DMS 273 treated with DMSO at 0.1 percent for 48 hours (cell line): Measurements from ENCODE around the gene TMEM106C.

Experiments
- DNase-seq: peaks from one replicate; lab custom pipeline; 2025; lab: John Stamatoyannopoulos, UW

TMEM106C gene

DNA sequence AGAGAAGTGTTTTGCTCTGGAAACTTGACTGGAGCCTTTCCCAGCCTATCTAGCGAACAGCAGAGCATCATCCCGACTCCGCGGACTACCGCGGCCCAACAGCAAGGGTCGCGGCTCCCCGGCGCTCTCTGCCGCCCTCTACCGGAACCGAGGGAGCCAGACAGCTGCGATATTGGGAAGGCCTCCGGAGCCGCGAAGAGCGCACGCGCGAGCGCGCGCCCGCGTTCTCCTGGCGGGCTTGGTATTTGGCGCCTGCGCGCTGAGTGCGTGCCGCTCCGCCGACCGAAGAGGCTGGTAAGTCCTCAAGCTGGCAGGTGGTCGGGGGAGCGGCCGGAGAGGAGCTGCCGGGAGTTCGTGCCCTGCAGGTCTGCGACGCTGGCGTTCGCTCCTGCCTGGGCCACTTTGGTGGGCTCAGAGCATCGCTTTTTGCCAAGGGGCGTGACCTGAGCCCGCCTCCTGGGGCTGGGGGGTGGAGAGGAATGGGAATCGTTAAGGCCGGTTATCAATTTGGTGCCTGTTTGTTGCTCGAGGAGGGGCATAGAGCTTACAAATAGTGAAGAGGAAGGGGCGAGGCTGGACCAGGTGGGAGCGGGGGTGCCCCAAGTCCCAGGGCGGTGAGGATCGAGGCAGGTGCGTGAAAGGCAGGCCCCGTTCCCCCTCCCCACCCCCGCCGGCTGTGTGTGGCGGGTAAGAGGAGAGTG is at the start of gene TMEM106C:
TMEM106C (plus strand) TSS at position 257 of the 701 bp plus-strand sequence. CDS start 641 bp downstream, outside the sequence.
- DNase-seq, result peak; percentile 65

DNA sequence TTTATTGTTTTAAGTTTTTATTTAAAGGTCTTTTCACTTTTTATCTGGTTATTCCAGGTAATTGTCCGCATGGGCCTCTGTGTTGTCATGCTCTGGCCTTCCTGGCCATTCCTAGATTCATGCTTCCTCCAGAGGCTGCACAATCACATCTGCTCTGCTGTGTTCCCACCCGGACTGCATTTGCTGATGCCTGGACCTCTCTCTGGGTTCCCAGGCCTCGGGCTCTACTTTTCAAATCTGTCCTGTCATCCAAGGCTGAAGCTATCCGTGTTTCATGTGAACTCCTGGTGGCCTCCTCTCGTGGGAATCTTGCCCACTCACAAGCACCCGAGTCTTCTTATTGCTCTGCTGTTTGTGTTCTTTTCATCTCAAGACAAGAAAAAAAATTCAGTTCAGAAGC is 42.5 kb upstream of the TMEM106C start:
- DNase-seq, result no peak

DNA sequence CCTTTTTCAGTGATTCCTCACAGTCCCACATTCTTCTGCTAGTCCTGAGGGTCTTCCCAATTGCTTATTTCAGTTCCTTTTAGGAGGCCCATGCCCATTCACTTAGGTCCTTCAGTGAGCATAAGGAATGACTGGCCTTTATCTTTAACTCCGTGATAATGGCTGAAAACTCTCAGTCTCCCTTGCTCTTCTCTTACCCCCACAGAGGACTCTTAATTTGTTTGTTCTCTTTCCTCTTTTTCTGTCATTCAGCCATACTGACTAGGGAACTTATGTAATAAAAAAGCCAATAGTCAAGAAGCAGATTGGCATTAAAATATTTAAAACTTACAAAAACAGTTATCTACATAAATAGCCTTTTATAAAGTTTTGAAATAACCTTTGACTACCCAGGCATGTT is 41.5 kb upstream of the TMEM106C start:
- no peak for DNase-seq

DNA sequence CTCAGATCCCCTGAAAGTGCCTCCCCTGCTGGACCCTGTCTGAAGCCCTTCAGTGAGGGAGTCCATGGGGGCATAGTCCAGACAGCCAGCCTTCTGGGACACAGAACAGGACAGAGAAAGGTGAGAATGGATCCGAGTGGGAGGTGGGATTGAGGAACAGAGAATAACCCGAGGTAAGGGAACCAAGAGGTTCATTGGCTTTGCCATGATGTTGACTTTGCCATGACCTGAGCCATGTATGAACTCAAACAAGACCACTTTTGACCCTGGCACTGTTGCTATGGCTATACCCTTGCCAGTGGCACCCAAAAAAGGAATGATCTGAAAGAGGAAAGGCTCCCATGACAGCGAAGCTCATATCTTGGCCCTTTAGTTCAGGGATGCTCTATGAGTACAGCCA is 36.0 kb upstream of the TMEM106C start:
- no peak for DNase-seq

DNA sequence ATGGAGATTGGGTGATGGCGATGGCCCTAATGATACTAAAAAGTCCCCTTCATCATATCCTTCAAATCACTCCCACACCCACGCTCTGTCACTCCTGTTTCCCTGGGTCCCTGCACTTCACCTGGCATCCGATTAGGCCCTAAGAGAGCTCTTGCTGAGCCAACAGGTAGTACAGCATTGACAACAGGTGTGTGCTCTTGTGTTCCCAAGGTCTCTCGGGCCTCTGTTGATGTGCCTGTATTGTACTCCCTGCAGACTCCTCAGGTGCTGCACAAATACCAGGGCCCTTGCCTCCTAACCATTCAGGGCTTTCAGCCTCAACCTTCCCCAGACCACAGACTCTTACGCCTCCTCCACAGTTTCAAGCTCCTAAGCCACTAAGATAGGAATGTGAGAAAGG is 32.8 kb upstream of the TMEM106C start:
- DNase-seq, result no peak

GRCh38 chr12:47931187-47931586 is 32.2 kb upstream of the TMEM106C start:
- DNase-seq, result no peak

DNA sequence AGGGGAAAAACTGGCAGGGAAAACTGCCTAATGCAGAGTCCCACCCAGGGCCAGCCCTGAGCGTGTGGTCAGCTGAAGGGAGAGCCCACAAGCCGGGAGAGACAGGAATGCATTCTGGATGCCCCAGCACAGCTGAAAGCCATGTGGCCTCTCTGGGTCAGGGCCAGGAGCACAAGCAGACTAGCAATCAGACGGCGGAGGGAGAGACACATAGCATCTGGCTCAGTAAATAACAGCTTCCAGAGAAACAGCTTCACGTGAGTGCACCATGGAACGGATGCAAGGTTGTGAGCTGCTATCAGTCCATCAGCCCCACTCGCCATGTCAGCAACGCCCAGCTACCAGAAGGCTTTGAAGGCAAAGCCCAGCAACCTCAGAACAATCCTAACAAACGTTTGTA is 28.2 kb upstream of the TMEM106C start:
- peak; percentile 44 for DNase-seq

DNA sequence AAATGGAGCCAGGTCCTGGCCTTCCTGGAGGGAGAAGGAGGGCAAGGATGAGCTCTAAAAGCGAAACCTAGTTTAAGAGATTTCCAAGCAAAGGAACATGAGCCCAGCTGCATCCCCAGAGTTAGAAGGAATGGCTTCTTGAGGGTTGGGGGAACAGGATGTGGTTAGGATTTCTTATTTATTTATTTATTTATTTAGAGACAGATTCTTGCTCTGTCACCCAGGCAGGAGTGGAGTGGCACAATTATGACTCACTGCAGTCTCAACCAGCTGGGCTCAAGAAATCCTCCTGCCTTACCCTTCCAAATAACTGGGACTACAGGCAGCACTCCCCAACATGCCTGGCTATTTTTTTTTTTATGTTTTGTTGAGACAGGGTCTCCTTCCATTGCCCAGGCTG is 25.3 kb upstream of the TMEM106C start:
- DNase-seq, result no peak

DNA sequence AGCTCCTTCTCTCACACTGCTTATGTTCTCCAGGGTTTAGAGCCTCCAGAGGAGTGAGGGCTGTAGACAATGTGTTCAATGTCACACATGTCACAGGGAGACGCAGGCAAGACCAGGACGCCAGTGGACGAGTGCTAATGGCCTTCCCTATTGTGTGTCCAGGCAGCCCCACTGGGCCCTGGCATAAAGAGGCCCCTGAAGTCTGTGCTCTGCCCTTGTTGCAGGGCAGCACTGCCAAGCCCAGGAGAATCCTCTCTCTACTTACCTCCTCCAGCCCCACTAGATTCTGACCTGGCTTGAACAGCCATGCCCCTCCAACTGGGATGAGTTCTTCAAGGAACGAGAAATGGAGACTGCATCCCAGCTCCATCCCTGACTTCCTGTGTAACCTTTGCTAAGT is 24.8 kb upstream of the TMEM106C start:
- no peak for DNase-seq

DNA sequence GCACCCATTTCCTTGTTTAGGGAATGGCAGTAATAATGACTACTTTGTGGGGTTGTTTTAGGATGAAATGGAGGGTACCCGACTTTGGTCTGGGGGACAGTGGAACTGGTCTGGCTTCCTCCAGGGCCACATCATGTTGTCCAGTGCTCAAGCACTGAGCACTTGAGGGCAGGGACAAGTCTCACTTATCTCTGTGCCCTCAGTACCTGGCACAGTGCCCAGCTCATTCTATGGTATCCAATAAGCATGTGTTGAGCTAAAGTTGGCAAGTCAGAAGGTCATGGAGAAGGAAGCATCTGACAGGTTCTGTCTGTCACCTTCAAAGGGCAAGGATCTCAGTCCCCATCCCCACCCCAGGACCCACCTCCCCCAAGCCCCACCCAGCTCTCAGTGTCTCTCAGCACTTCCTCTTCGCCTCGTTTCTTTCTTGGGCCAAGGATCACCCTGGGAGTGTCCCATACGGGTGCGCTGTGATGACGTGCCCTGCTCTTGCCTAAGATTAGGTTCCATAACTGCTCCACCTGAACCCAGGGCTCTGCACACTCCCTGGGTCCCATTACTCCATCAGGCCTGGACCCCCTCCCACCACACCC is 24.3 kb upstream of the TMEM106C start:
- no peak for DNase-seq

GRCh38 chr12:47940773-47941474 is 22.5 kb upstream of the TMEM106C start:
- no peak for DNase-seq

DNA sequence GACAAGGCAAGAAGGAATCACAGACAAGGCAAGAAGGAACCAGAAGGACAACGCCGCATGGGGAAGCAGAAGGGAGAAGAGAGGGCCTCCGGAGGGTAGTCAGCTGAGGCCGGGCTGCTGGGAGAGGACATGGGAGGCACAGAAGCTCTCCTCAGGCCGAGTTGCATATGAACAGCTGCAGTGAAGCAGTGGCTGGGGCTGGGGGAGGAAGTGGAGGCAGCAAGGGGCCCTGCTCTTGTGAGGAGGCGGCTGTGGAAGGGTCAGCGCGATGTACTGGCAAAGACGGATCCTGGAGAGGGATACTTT is 22.0 kb upstream of the TMEM106C start:
- DNase-seq, result no peak

DNA sequence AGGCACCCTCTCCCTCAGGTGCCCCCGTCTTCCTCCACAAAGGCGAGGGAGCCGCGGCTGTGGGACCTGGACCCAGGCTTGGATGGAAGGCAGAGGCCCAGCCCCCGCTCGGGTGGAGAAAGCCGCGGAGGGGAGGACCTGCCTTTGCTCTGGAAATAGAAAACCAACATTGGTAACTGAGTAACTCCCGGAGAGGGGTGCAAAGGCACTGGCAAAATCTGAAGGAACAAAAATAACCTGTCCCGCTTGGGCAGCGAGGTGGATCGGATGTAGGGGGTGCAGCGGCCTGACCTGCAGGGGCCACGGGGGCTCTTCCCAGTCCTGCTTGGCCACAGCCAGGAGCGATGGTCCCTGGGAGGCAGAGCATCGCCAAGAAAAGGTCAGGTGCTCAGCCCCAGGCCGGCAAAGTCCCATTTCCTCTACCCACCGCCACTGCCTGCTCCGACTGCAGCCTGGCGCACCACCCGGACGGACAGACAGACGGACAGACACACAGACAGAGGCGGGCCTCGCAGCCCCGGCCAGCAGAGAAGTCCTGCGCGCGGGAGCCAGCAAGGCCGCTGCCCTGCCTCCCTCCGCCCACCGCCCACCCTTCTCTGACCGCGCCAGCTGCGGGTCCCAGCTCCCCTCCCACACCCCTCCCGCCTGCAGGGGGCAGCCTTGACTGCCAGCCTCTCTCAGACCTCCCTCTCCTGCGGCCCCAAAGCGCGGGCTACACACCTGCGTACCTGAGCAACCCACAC is 21.4 kb upstream of the TMEM106C start:
- DNase-seq, result no peak

DNA sequence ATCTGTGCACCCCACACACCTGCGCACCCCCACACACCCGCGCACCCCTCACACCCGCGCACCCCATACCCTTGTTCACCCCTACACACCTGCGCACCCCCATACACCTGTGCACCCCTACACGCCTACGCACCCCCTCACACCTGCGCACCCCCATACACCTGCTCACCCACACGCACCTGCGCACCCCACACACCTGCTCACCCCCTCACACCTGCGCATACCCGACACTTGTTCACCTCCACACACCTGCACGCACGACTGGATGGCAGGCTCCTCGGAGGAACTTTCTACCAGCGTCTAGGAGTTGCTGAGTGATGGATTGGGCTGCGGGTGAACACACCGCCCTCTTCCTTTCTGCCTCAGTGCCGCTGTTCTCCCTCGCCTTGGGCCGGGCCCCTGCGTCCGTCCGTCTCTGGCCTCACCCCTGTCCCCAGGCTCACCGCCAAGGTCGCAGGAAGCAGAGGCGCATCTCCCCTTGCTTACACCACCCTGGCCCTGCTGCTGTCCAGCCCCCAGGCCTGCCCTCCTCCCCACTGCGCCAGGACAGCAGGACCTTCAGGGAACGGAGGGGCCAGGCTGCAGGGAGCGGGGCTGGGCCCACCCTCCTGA is 20.7 kb upstream of the TMEM106C start:
- DNase-seq, result no peak

GRCh38 chr12:47943623-47944340 is 19.6 kb upstream of the TMEM106C start:
- DNase-seq, result no peak

DNA sequence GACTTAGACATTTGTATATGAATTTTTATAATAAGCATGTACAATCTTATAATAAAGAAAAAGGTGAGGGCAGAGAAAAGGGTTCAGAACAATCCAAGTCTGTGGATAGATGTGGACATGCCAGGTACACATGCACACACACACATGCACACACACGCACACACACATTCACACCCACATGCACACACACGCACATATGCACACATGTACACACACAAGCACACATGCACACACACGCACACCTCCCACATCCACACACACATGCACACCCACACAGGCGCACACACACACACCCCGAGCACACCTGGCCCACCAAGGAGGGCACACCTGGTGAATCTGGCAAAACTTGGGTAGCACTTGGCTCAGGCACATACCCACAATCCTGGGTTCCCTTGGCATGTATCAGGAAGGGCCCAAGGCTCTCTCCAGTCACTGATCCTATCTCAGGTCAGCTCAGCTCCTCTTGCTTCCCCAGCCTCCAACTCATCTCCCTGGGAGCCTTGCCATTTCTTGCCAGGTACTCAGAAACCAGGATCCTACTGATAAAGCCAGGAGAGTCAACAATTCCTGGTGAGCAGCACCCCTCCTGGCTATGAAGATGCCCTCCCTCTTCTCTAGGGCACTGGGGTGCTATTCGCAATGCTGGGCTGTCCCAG is 18.6 kb upstream of the TMEM106C start:
- no peak for DNase-seq

- no peak for DNase-seq
Measured at GRCh38 chr12:47945341-47945728, 18.1 kb upstream of the TMEM106C start.

GRCh38 chr12:47946413-47947323 is 16.7 kb upstream of the TMEM106C start:
- DNase-seq, result no peak

GRCh38 chr12:47947341-47947740 is 16.1 kb upstream of the TMEM106C start:
- no peak for DNase-seq
